Activated T-cell treated with anti-CD3 and anti-CD28 coated beads, Interleukin-2, amount 50 U/mL, for 72 hours (primary cell): Measurements from ENCODE around the gene SUN1. TPM values are rescaled to one million over a fixed set of nuclear protein-coding genes. Genes with fewer than 3 reads are reported as not detected.
"Not testable (repeated sequence)": the region's sequence is repeated elsewhere in the genome, so short reads cannot be mapped to it uniquely, and the experiment has no call there.

ENCODE experiments used
- ATAC-seq, 2 donors: fragments of 150-1000 bp; cut with Tn5 transposase; replicated peaks in 1 of 2; 2 replicates each; pipeline ENCODE4 v1.10.0; 2021; ENCODE audit warnings: moderate library complexity in 2 of 2, mild to moderate bottlenecking in 1 of 2
- DNase-seq, 2 donors: peaks; one replicate each; pipeline ENCODE4 v3.0.0; 2021 to 2022; ENCODE audit warnings: mixed read lengths in 1 of 2
- H3K27ac Mint-ChIP-seq: one replicate; pipeline ENCODE4 v1.8.0; 2022; ENCODE audit warnings: mild to moderate bottlenecking, moderate library complexity, mixed read lengths
- H3K27me3 Mint-ChIP-seq: one replicate; pipeline ENCODE4 v1.8.0; 2022; ENCODE audit warnings: low read depth, mixed read lengths
- H3K36me3 Mint-ChIP-seq, 2 donors: one replicate each; pipeline ENCODE4 v1.8.0; 2022; ENCODE audit warnings: mixed read lengths in 2 of 2, mild to moderate bottlenecking in 1 of 2; ENCODE audit not compliant: insufficient read depth in 2 of 2
- H3K4me1 Mint-ChIP-seq: one replicate; pipeline ENCODE4 v1.8.0; 2022; ENCODE audit warnings: low read depth, mixed read lengths
- H3K4me3 Mint-ChIP-seq, 2 donors: one replicate each; pipeline ENCODE4 v1.8.0; 2022; ENCODE audit warnings: mild to moderate bottlenecking in 2 of 2, mixed read lengths in 2 of 2, moderate library complexity in 2 of 2
- H3K9me3 Mint-ChIP-seq, 2 donors: one replicate each; pipeline ENCODE4 v1.8.0; 2022; ENCODE audit warnings: mixed read lengths in 2 of 2
- total RNA-seq, 2 donors: library from RNA; stranded (reverse); gene quantifications; one replicate each; pipeline ENCODE4 v1.2.3, GENCODE V29; 2022

The SUN1 gene
- total RNA-seq, 2 donors from 2014 or later = 77.9 to 84.4 TPM

- no peaks in the 10 kb centered on the region for H3K4me1 Mint-ChIP-seq
- no peak for DNase-seq
- H3K27me3 Mint-ChIP-seq = no peaks in the 10 kb centered on the region
- H3K36me3 Mint-ChIP-seq = peaks cover 1 to 12% of the 10 kb centered on the region in 2 donors
- ATAC-seq = no peak
- H3K27ac Mint-ChIP-seq = no peak overlapping the region
- H3K4me3 Mint-ChIP-seq = no peak overlapping the region
- no peaks in the 10 kb centered on the region for H3K9me3 Mint-ChIP-seq
Measured at GRCh38 chr7:845091-845490, 12.8 kb downstream of the SUN1 start.

GRCh38 chr7:845731-846130 is 13.5 kb downstream of the SUN1 start:
- H3K27me3 Mint-ChIP-seq = no peaks in the 10 kb centered on the region
- no peaks in the 10 kb centered on the region for H3K4me1 Mint-ChIP-seq
- H3K9me3 Mint-ChIP-seq = no peaks in the 10 kb centered on the region
- no peak for ATAC-seq
- no peak for DNase-seq
- no peak overlapping the region for H3K27ac Mint-ChIP-seq
- H3K36me3 Mint-ChIP-seq = peaks cover 1 to 12% of the 10 kb centered on the region in 2 donors
- H3K4me3 Mint-ChIP-seq = no peak overlapping the region

- not testable (repeated sequence) for H3K27me3 Mint-ChIP-seq, DNase-seq, H3K27ac Mint-ChIP-seq, H3K4me3 Mint-ChIP-seq, H3K4me1 Mint-ChIP-seq, H3K9me3 Mint-ChIP-seq, ATAC-seq
- H3K36me3 Mint-ChIP-seq = peaks cover 1 to 12% of the 10 kb centered on the region in 2 donors
Measured at GRCh38 chr7:846958-847650, 14.8 kb downstream of the SUN1 start.

DNA sequence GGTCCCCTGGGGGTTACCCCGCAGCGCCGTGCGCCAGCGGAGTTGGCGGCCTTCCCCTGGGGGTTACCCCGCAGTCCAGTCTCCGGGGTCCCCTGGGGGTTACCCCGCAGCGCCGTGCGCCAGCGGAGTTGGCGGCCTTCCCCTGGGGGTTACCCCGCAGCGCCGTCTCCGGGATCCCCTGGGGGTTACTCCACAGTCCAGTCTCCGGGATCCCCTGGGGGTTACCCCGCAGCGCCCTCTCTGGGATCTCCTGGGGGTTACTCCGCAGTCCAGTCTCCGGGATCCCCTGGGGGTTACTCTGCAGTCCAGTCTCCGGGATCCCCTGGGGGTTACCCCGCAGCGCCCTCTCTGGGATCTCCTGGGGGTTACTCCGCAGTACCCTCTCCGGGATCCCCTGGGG is 15.5 kb downstream of the SUN1 start:
- not testable (repeated sequence) for H3K27ac Mint-ChIP-seq, DNase-seq, H3K27me3 Mint-ChIP-seq, H3K4me1 Mint-ChIP-seq, ATAC-seq, H3K9me3 Mint-ChIP-seq, H3K4me3 Mint-ChIP-seq
- peaks cover 1 to 12% of the 10 kb centered on the region in 2 donors for H3K36me3 Mint-ChIP-seq

DNA sequence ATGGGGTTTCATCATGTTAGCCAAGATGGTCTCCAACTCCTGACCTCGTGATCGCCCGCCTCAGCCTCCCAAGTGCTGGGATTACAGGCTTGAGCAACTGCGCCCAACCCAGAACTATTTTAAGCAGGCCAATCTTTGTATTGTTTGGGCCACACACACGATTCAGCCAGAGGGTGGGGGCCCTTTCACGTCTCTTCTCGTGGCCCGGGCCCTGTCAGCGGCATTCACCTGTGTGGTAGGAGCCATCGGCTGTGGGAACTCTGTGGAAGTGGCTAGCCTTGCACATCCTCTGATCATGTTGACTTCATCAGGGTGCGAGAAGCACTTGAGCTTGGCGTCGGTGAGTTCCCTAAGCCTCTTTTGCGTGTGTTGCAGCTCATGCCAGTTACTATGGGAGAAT is 16.9 kb downstream of the SUN1 start:
- no peak for ATAC-seq
- H3K36me3 Mint-ChIP-seq = peaks cover 1 to 14% of the 10 kb centered on the region in 2 donors
- H3K27ac Mint-ChIP-seq = no peak overlapping the region
- no peak for DNase-seq
- H3K27me3 Mint-ChIP-seq = no peaks in the 10 kb centered on the region
- no peaks in the 10 kb centered on the region for H3K4me1 Mint-ChIP-seq
- H3K9me3 Mint-ChIP-seq = no peaks in the 10 kb centered on the region
- no peak overlapping the region for H3K4me3 Mint-ChIP-seq

GRCh38 chr7:849781-850180 is 17.5 kb downstream of the SUN1 start:
- no peaks in the 10 kb centered on the region for H3K9me3 Mint-ChIP-seq
- no peak overlapping the region for H3K27ac Mint-ChIP-seq
- H3K27me3 Mint-ChIP-seq = no peaks in the 10 kb centered on the region
- H3K36me3 Mint-ChIP-seq = peaks cover 1 to 14% of the 10 kb centered on the region in 2 donors
- DNase-seq (no peak), ATAC-seq (no peak)
- H3K4me1 Mint-ChIP-seq = no peaks in the 10 kb centered on the region
- H3K4me3 Mint-ChIP-seq = no peak overlapping the region

DNA sequence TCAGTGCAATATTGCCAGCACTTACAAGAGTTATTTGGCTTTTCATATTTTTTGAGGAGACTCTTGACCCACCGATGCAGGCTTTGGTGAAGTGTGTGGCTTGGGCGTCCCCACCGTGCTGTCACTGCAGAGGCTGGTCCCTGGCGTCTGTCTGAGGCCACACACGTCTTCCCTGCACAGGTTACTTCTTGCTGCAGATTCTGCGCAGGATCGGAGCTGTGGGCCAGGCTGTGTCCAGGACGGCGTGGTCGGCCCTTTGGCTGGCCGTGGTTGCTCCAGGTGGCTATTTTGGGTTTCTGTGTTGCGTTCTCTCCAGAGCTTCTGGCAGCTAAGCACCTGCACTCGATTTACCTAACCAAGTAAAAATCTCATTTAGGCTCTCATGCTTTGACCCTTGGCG is 18.9 kb downstream of the SUN1 start:
- Mint-ChIP-seq H3K27me3 (no peaks in the 10 kb centered on the region), H3K9me3 (no peaks in the 10 kb centered on the region), H3K4me3 (no peak overlapping the region), H3K4me1 (no peaks in the 10 kb centered on the region), H3K36me3 (peaks cover 1 to 14% of the 10 kb centered on the region in 2 donors), H3K27ac (no peak overlapping the region)
- ATAC-seq = no peak
- DNase-seq = no peak

- H3K27me3 Mint-ChIP-seq = no peaks in the 10 kb centered on the region
Measured at GRCh38 chr7:853366-854117, 21.3 kb downstream of the SUN1 start.

DNA sequence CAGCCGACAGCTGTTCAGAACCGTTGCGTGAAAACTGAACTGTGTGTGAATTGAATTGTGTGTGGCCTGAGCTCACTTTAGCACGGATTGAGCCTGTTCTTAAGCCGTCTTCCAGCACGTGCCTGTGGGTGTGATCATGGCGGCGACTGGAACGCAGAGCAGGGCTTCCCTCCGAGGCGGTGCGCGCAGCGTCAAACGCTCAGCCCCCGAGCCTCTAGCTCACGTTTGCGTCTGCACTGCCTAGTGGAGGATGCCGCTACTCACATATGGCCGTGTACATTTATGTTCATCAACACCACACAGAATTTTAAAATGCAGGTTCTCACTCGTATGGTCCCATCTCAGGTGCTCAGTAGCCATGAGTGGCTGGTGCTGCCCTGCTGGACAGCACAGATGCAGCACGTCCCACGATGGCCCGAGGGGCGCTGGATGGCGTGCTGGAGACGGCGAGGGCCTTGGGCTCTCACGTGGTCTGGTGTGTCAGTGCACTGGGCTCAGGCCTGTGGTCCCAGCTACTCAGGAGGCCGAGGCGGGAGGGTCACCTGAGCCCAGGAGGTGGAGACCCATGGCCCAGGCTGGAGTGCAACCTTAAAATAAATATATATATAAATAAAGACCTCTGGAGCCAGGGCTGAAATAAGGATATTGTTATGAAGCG is 22.0 kb downstream of the SUN1 start:
- H3K4me1 Mint-ChIP-seq = no peaks in the 10 kb centered on the region
- H3K27me3 Mint-ChIP-seq = no peaks in the 10 kb centered on the region
- no peak for ATAC-seq
- no peaks in the 10 kb centered on the region for H3K9me3 Mint-ChIP-seq
- no peak overlapping the region for H3K27ac Mint-ChIP-seq
- DNase-seq = no peak
- peaks cover 0 to 7% of the 10 kb centered on the region in 2 donors for H3K36me3 Mint-ChIP-seq
- H3K4me3 Mint-ChIP-seq = no peak overlapping the region

More at GRCh38 chr7:853366-854117, 21.3 kb downstream of the SUN1 start:
- ATAC-seq = no peak
- no peaks in the 10 kb centered on the region for H3K4me1 Mint-ChIP-seq
- H3K36me3 Mint-ChIP-seq = peaks cover 1 to 10% of the 10 kb centered on the region in 2 donors
- no peak for DNase-seq
- no peak overlapping the region for H3K4me3 Mint-ChIP-seq
- no peaks in the 10 kb centered on the region for H3K9me3 Mint-ChIP-seq
- H3K27ac Mint-ChIP-seq = no peak overlapping the region

DNA sequence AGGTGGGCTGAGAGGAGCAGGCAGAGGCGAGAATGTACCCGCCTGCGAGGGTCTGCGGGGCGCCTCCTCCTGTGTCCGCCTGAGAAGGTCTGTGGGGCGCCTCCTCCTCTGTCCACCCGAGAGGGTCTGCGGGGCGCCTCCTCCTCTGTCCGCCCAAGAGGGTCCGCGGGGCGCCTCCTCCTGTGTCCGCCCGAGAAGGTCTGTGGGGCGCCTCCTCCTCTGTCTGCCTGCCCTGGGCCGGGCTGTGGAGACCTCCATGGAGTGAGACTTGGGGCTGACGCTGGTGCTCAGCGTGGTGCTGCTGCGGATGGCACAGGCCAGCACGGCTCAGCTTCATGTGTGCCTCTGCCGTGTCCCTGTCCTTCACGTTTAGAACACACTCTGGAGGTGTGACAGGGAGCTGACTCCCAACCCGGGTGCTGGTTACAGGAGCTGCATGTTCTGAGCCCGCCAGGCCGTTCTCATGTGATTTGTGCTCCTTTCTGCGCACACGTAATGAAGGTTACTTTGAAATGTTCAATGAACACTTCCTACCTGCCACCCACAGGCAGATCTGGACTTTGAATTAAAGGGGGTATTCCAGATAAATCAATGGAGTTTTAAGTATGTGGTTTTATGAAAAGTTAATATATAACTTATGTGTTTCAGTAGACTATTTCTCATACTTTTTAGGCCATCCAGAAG is 23.6 kb downstream of the SUN1 start:
- Mint-ChIP-seq H3K27ac (no peak overlapping the region), H3K4me1 (no peaks in the 10 kb centered on the region), H3K36me3 (peaks cover 4 to 18% of the 10 kb centered on the region in 2 donors), H3K9me3 (no peaks in the 10 kb centered on the region), H3K4me3 (no peak overlapping the region), H3K27me3 (no peaks in the 10 kb centered on the region)
- DNase-seq (no peak), ATAC-seq (no peak)

- H3K36me3 Mint-ChIP-seq = peaks cover 7 to 24% of the 10 kb centered on the region in 2 donors
- ATAC-seq (no peak), DNase-seq (no peak)
- no peaks in the 10 kb centered on the region for H3K27me3 Mint-ChIP-seq
- H3K4me3 Mint-ChIP-seq = no peak overlapping the region
- H3K9me3 Mint-ChIP-seq = no peaks in the 10 kb centered on the region
- H3K4me1 Mint-ChIP-seq = no peaks in the 10 kb centered on the region
- no peak overlapping the region for H3K27ac Mint-ChIP-seq
Measured at GRCh38 chr7:856444-857095, 24.3 kb downstream of the SUN1 start.

- Mint-ChIP-seq H3K4me3 (no peak overlapping the region), H3K27me3 (no peaks in the 10 kb centered on the region), H3K36me3 (peaks cover 7 to 27% of the 10 kb centered on the region in 2 donors), H3K4me1 (no peaks in the 10 kb centered on the region), H3K27ac (no peak overlapping the region), H3K9me3 (no peaks in the 10 kb centered on the region)
- ATAC-seq (no peak), DNase-seq (no peak)
Measured at GRCh38 chr7:857661-858060, 25.4 kb downstream of the SUN1 start.
